Fibroblast of skin of abdomen (primary cell): ENCODE data around the gene MRPL53.
A peak's percentile ranks its signal among the peaks of the same experiment; 100 is the strongest.
"Not testable (repeated sequence)": the region's sequence is repeated elsewhere in the genome, so short reads cannot be mapped to it uniquely, and the experiment has no call there.

ENCODE experiments used
- DNase-seq: peaks from one replicate; pipeline ENCODE4 v3.0.0-alpha.2; 2013

Gene MRPL53

DNA sequence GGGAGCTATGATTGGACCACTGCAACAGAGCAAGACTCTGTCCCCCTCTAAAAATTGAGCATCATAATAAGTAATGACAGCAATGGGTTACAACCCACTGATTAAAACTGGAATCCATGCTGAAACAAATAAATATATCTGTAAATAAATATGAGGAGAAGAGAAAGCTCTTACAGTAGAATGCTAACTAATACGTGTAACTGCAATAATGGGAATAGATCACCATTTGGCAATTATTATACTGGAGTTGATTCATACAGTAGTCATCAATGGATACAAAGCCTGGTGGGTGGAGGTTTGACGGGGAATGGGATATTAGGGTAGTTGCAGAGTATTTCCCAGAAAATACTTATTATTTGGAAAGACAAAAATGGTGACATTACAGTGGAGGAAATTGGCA lies 23.7 kb downstream of the MRPL53 start:
- DNase-seq = no peak

DNA sequence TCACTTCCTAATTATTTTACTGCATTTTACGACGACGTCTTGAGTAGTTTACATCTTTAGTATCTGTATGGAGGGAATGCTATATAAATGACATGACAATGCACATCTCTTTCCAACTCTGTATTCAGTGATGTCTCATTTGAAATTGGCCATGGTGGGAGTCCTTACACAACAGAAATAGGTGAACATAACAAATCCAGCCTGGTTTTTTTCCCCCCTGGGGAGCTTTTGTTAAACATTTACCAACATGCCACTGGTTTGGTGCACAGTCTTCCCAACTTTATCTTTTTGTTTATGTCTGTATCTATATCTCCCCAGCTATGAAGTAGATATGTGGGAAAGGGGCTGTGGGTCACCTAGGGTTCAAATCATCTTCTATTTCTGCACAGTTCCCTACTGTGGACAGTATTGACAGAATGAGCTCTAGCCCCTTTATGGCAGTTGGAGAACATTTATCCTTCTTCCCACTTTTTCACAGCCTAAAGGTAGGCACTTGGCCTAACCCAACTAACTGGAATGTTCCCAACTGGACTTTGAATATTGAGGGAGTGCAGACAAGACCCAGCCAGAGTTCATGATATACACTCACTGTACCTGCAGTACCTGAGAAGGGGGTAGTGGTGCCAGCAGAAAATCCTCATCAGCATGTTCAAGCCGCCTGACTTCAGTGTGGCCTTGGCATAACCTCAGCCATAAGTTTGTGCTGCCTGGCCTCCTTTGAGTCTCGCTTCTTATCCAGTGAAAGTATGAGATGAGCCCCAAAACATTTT lies 25.1 kb downstream of the MRPL53 start:
- DNase-seq = no peak

DNA sequence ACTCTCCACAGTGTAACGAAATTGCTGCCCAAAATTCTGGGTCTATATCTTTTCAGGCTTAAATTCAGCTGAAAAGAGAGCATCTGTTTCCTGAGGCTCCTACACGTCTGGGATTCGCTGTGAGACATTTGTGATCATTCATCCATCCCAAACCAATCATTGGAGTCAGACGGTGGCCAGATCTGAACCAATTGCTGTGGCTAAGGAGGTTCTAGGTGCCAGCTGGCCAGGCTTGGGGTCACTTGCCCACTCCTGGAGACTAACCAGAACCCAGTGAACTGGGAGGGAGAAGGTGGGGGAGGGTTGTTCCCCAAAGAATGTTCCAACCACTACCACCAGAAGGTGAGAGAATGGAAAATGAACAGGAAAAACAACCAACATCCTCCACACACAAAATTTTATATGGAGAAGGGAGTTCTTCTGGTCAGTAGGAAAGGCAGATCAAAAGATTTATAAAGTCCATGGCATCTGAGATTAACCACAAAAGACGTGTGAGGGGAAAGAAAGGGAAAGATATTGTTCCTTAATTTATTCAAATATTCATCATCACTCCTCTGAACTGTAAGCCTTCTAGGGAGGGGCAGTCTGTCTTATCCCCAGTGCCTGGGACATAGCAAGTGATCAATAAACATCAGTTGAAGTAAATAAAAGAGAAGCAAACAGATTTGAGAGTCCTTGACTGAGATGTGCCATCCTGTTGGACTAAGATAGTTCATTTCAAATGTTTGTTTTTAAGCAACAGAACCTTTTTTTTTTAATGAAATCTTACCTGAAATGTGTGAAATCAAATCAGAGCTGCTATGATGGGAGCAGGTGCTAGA lies 27.8 kb downstream of the MRPL53 start:
- no peak for DNase-seq

- DNase-seq = not testable (repeated sequence)
Observed at GRCh38 chr2:74442483-74443297, 29.8 kb downstream of the MRPL53 start.

- DNase-seq = no peak
Observed at GRCh38 chr2:74441690-74442482, 30.6 kb downstream of the MRPL53 start, which contains the start of gene RTKN. Gene RTKN (minus strand): TSS chr2:74441937. CDS start chr2:74441816, 121 bp downstream.

GRCh38 chr2:74441170-74441689 lies 31.2 kb downstream of the MRPL53 start:
- DNase-seq = no peak

- DNase-seq = peak; percentile 85
Observed at GRCh38 chr2:74440378-74441169, 31.9 kb downstream of the MRPL53 start.

DNA sequence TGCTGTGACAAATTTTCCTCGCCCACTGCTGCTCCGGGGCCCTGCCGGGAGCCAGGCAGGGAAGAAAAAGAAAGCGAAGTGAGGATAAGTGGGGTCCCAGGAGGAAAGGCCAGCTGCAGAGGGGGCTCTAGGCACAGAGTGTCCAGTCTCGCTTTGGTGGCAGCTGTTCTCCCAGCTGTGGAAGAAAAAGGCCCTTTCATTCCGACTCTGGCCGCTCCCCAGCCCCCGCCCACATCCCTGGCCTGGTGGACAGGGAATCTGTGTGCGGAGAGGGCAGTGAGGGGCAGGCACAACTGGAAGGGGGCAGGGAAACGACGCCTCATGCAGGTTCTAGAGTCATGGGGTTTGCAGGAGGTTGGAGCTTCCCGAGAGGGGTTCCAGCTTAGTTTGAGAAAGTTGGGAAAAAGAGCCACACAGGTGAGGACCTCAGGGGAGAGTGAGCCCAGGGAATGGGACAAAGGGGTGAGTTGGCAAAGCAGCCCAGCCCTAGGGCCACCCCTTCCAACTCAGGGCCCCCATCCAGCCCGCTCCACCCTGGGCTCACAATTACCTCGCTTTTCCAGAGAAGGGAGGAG lies 32.6 kb downstream of the MRPL53 start:
- no peak for DNase-seq

- no peak for DNase-seq
Observed at GRCh38 chr2:74439373-74439772, 33.1 kb downstream of the MRPL53 start.

DNA sequence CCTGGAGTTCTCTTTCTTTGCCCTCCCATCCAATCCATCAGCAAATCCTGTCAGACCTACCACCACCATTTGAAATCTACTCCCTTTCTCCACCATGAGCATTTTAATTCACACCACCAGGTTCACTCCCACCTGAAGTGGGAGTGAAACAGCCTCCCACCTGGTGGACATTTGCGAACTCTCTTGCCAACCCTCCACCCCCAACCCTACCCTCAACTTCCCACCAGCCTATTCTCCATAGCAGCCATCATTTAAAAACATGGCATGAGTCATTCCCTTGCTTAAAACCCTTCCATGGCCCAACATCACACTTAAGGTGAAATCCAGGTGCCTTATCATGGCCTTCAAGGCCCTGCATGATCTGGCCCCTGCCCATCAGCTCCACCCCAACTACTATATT lies 34.2 kb downstream of the MRPL53 start:
- no peak for DNase-seq

DNA sequence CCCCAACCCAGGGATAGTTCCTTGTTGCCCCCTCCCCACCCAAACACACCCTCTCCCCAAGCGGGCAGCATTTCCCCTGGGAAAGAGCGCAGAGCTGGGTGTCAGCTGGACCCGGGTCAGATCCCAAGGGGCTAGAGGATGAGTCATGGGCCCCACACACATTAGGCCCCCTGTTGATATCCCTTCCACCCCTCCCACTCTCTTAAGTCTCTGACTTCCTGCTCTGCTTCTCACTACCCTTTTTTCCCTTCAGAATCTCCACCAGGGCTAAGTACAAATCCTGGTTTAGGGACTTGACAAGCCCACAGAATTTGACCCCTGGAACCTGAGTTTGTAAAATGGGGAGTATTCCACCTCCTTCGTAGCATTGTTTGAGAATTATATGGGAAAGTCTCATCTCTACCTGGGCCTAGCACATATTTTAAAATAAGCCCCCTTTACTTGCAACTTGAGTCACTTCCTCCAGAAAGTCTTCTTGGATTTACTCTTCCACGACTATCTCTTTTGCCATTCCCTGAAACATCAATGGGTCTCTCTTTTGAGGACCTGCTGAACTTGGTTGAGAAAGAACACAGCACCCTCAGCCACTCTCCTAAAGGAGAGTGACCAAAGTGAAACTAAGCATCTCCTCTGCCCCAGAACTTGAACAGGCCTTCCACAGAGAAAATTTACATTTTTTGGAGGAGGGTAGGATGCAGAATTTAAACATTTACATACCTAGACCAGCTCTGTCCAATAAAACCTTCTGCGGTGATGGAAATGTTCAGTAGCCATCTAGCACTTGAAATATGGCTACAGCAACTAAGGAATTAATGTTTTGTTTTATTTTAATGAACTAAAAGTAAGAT lies 35.4 kb downstream of the MRPL53 start:
- no peak for DNase-seq

GRCh38 chr2:74436111-74436805 lies 36.2 kb downstream of the MRPL53 start:
- no peak for DNase-seq

DNA sequence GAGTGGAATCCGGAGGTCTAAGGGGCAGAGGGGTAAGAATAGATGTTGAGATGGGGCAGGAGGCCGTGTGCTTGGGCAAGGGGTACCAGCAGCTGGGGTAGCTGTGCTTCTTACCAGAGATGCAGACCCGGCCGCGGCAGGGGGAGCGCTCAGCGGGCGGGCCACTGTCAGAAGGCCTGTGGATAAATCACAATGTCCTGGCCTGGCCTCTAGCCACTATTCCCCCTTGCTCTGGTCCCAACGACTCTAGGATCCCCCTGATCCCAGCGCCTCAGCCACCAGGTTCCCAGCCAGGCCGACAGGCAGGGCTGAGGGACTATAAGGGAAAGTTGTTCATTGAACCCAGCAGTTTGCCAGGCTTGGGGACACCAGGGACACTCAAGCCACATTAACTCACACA lies 42.0 kb downstream of the MRPL53 start:
- DNase-seq = no peak

- no peak for DNase-seq
Observed at GRCh38 chr2:74429487-74430451, 42.7 kb downstream of the MRPL53 start.

DNA sequence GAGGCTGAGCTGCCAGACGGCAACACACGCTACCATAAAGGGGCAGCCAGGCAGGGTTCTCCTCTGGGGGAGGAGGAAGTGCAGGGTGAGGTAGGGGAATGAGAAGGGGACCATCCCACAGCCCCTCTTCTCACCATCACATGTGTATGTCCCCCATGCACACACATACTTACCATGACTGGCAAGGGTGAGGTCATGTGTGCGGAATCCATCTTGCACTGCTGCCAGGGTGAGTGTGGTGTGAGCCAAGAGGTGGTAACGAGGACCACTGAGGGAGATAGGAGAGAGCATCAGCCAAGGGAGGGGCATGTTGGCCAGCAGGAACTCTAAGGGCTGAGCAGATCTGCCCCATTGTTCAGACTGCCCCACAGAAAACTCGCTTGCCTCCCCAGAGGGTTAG lies 43.8 kb downstream of the MRPL53 start:
- no peak for DNase-seq

GRCh38 chr2:74427551-74427950 lies 44.9 kb downstream of the MRPL53 start:
- DNase-seq = no peak

DNA sequence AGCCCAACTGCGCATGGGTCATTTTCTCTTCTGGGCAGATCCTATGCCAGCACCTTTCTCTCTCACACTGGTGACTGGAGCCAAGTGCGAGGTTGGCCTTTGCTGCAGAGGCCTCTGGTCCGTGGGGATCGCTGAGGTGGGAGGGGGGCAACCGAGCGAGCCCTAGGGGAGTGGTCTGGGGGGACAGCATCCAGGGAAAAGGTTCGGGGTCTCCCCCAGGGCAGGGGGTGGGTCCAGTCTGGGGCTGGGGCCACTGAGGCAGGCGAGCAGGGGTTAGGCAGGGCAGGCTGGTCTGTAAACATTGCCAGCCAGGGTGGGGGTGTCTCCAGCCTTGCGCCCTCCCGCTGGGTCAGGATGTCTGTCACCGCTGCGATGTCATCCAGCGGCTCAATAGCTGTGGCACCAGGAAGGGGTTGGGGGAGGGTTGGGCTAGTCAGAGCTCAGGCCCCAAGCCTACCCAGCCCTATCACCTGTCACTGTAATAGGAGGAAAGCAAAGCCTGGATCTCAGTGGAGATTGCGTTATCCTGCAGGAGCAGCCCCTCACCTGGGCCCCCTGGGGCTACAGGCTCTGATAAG lies 46.2 kb downstream of the MRPL53 start:
- DNase-seq = no peak
